IgD-negative memory B cell (primary cell): ENCODE measurements around the gene ODAM. TPM values are rescaled to one million over a fixed set of nuclear protein-coding genes. Genes with fewer than 3 reads are reported as not detected.
"Not testable (repeated sequence)": the region's sequence is repeated elsewhere in the genome, so short reads cannot be mapped to it uniquely, and the experiment has no call there.

Experiments
- H3K27ac Mint-ChIP-seq, 3 donors: one replicate each; pipeline ENCODE4 v1.8.0; 2020 to 2022; ENCODE audit warnings: mild to moderate bottlenecking in 3 of 3, mixed read lengths in 3 of 3, moderate library complexity in 1 of 3
- H3K27me3 Mint-ChIP-seq: one replicate; pipeline ENCODE4 v1.8.0; 2021; ENCODE audit warnings: mixed read lengths
- H3K36me3 Mint-ChIP-seq: one replicate; pipeline ENCODE4 v1.8.0; 2020; ENCODE audit warnings: mild to moderate bottlenecking, mixed read lengths
- H3K4me1 Mint-ChIP-seq, 3 donors: one replicate each; pipeline ENCODE4 v1.8.0; 2020 to 2022; ENCODE audit warnings: mixed read lengths in 3 of 3, mild to moderate bottlenecking in 1 of 3
- H3K4me3 Mint-ChIP-seq, 4 donors: one replicate each; pipeline ENCODE4 v1.8.0; 2020 to 2022; ENCODE audit warnings: mild to moderate bottlenecking in 4 of 4, mixed read lengths in 4 of 4, moderate library complexity in 3 of 4
- H3K9me3 Mint-ChIP-seq, 3 donors: one replicate each; pipeline ENCODE4 v1.8.0; 2020 to 2021; ENCODE audit warnings: mixed read lengths in 3 of 3, mild to moderate bottlenecking in 1 of 3
- polyA plus RNA-seq: library from polyadenylated mRNA; unstranded; fragments of 300-500 nt; fragmentation: Illumina TruSeq; gene quantifications from one replicate; pipeline ENCODE4 v1.2.3, GENCODE V29; 2021

The ODAM gene
- polyA plus RNA-seq, 1 donor from 2014 or later: not detected

GRCh38 chr4:70192895-70193294, 2.6 kb upstream of the ODAM start:
- no peak overlapping the region for H3K27ac Mint-ChIP-seq

DNA sequence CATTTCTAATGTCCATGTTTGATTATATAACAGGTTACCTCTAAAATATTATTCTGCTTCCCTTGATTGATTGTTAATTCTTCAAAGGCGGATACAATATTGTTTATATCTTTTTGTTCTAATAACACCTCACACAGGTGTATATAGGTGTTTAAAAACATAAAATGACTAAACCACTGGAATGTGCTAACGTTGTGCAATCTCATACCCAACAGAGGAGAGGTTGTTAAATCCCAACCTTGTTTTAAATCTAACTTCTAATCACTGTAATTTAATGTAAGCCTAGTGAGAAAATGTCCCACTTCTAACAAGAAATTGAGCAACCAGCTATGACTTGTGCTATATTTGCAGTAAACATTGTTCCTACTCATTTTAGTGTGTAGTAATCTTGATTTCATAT, 1.3 kb downstream of the ODAM start:
- no peaks in the 10 kb centered on the region for H3K4me1 Mint-ChIP-seq
- H3K27me3 Mint-ChIP-seq: no peaks in the 10 kb centered on the region
- no peaks in the 10 kb centered on the region for H3K9me3 Mint-ChIP-seq
- H3K4me3 Mint-ChIP-seq: no peak overlapping the region
- no peaks in the 10 kb centered on the region for H3K36me3 Mint-ChIP-seq
- no peak overlapping the region for H3K27ac Mint-ChIP-seq

More at GRCh38 chr4:70192895-70193294, 2.6 kb upstream of the ODAM start:
- Mint-ChIP-seq H3K4me3 (no peak overlapping the region), H3K36me3 (no peaks in the 10 kb centered on the region), H3K4me1 (no peaks in the 10 kb centered on the region), H3K9me3 (peaks cover 0 to 4% (median 0%) of the 10 kb centered on the region in 3 donors), H3K27me3 (no peaks in the 10 kb centered on the region)

DNA sequence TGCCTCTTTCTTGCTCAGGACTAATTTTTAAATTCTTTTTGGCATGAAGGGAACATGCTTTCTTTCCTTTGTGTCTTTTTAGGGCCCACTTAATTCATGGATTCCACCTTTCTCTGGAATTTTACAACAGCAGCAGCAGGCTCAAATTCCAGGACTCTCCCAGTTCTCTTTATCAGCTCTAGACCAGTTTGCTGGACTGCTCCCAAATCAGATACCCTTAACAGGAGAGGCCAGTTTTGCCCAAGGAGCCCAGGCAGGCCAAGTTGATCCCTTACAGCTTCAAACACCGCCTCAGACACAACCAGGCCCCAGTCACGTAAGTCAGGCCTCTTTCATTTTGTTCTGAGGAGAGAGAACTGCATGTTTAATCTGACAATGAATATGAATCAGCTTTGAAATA, 2.3 kb downstream of the ODAM start:
- Mint-ChIP-seq H3K36me3 (no peaks in the 10 kb centered on the region), H3K27me3 (no peaks in the 10 kb centered on the region), H3K9me3 (no peaks in the 10 kb centered on the region), H3K27ac (no peak overlapping the region), H3K4me3 (no peak overlapping the region), H3K4me1 (no peaks in the 10 kb centered on the region)

- Mint-ChIP-seq H3K9me3 (peaks cover 0 to 3% (median 0%) of the 10 kb centered on the region in 3 donors), H3K4me3 (no peak overlapping the region), H3K4me1 (no peaks in the 10 kb centered on the region), H3K27me3 (no peaks in the 10 kb centered on the region), H3K36me3 (no peaks in the 10 kb centered on the region), H3K27ac (no peak overlapping the region)
Observed at GRCh38 chr4:70203601-70204000, 8.1 kb downstream of the ODAM start.

DNA sequence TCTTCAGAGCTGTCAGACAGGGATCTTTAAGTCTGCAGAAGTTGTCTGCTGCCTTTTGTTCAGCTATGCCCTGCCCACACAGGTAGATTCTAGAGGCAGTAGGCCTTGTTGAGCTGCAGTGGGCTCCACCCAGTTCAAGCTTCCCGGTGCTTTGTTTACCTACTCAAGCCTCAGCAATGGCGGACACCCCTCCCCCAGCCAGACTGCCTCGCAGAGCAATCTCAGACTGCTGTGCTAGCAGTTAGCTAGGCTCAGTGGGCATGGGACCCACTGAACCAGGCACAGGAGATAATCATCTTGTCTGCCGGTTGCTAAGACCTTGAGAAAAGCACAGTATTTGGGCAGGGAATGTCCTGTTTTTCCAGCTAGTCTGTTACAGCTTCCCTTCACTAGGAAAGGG, 17.2 kb downstream of the ODAM start:
- not testable (repeated sequence) for H3K27ac Mint-ChIP-seq, H3K4me3 Mint-ChIP-seq, H3K36me3 Mint-ChIP-seq, H3K27me3 Mint-ChIP-seq, H3K4me1 Mint-ChIP-seq, H3K9me3 Mint-ChIP-seq

GRCh38 chr4:70216109-70216508, 20.6 kb downstream of the ODAM start:
- H3K4me3 Mint-ChIP-seq, H3K4me1 Mint-ChIP-seq, H3K9me3 Mint-ChIP-seq, H3K27ac Mint-ChIP-seq, H3K36me3 Mint-ChIP-seq, H3K27me3 Mint-ChIP-seq: not testable (repeated sequence)

GRCh38 chr4:70216550-70216949, 21.0 kb downstream of the ODAM start:
- H3K36me3 Mint-ChIP-seq, H3K4me3 Mint-ChIP-seq, H3K27ac Mint-ChIP-seq, H3K9me3 Mint-ChIP-seq, H3K4me1 Mint-ChIP-seq, H3K27me3 Mint-ChIP-seq: not testable (repeated sequence)

- not testable (repeated sequence) for H3K9me3 Mint-ChIP-seq, H3K27me3 Mint-ChIP-seq, H3K27ac Mint-ChIP-seq, H3K4me3 Mint-ChIP-seq, H3K36me3 Mint-ChIP-seq, H3K4me1 Mint-ChIP-seq
Observed at GRCh38 chr4:70221389-70221788, 25.9 kb downstream of the ODAM start.

GRCh38 chr4:70221818-70222217, 26.3 kb downstream of the ODAM start:
- not testable (repeated sequence) for H3K4me3 Mint-ChIP-seq, H3K27me3 Mint-ChIP-seq, H3K9me3 Mint-ChIP-seq, H3K4me1 Mint-ChIP-seq, H3K36me3 Mint-ChIP-seq, H3K27ac Mint-ChIP-seq

GRCh38 chr4:70225824-70226223, 30.3 kb downstream of the ODAM start, which contains the start of gene FDCSP:
FDCSP (plus strand) TSS chr4:70226124; CDS start chr4:70231195, 5,071 bp downstream.
- Mint-ChIP-seq H3K4me3 (no peak within 1 kb of the TSS), H3K27ac (peak within 1 kb of the TSS in 1 of 3 donors; percentile 51), H3K9me3 (peaks cover 0 to 4% (median 3%) of the 10 kb centered on the region in 3 donors), H3K27me3 (no peaks in the 10 kb centered on the region), H3K36me3 (no peaks in the 10 kb centered on the region), H3K4me1 (no peaks in the 10 kb centered on the region)

GRCh38 chr4:70236125-70236524, 40.6 kb downstream of the ODAM start:
- H3K27me3 Mint-ChIP-seq: no peaks in the 10 kb centered on the region
- H3K4me3 Mint-ChIP-seq: no peak overlapping the region
- H3K4me1 Mint-ChIP-seq: no peaks in the 10 kb centered on the region
- H3K9me3 Mint-ChIP-seq: no peaks in the 10 kb centered on the region
- H3K36me3 Mint-ChIP-seq: no peaks in the 10 kb centered on the region
- H3K27ac Mint-ChIP-seq: no peak overlapping the region

DNA sequence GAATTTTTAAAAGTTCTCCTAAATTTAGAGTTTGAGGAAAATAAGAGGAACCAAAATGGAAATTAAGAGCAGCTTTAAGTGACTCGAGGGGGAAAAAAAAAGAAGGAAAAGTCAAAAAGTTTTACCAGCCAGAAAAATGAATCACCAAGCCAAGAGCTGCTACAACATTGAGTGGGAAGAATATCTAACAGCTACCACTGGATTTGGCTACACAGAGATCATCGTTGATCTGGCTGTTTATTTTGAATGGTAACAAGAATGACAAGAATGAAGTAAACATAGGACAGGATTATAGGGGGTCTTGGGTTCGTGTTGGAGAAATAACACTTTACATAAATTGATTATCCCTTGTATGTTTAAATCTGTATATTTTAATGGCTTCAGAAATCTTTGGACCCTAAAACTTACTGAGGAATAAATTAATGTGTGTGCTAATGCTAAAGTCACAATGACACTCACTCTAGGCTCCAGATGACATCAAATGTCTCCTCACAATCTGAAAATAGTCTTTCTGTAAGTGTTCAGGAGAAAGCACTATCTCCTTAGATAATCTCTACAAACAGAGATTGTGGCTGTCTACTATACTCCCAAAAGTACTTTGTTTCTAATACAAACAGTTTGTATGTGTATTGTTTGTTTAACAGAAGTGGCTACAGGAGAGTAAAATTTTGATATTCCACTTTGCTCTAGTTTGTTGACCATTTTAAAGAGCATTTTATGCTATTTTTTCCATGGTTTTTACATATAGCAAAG, 43.8 kb downstream of the ODAM start:
- Mint-ChIP-seq H3K27me3 (no peaks in the 10 kb centered on the region), H3K36me3 (no peaks in the 10 kb centered on the region), H3K4me1 (no peaks in the 10 kb centered on the region), H3K9me3 (no peaks in the 10 kb centered on the region), H3K27ac (no peak overlapping the region), H3K4me3 (no peak overlapping the region)

DNA sequence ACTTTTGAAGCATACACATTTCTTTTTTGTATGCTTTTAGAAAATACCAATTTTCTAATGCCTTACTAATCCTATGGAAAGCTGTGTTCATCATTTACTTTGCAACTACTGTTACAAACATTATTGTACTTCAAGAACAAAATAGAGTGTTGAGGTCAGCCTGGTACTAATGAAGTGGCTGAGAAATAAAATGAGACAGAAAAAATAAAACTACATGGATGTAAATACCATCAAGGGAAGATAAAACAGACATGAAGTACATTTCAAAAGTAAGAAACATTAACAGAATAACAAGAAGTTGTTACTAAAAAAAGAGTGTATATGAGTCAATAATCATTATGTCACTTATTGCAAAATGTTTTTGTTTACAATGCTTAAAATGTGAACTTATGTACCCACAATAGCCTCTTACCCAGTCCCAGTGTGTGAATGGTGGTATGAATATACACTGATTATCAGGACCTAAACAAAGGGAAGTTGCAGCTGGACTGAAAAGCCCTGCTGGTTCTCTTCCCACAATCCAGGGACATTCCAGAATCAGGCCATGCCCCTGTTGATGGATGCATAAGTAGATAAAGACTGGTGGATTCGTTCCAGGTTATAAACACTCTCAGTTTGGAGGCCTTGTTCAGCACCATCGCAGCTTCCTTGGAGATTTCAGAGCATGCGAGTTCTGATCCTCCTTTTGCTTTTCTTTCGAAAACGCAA, 44.5 kb downstream of the ODAM start:
- no peaks in the 10 kb centered on the region for H3K36me3 Mint-ChIP-seq
- H3K4me3 Mint-ChIP-seq: no peak overlapping the region
- H3K27me3 Mint-ChIP-seq: no peaks in the 10 kb centered on the region
- H3K27ac Mint-ChIP-seq: no peak overlapping the region
- no peaks in the 10 kb centered on the region for H3K9me3 Mint-ChIP-seq
- H3K4me1 Mint-ChIP-seq: no peaks in the 10 kb centered on the region

DNA sequence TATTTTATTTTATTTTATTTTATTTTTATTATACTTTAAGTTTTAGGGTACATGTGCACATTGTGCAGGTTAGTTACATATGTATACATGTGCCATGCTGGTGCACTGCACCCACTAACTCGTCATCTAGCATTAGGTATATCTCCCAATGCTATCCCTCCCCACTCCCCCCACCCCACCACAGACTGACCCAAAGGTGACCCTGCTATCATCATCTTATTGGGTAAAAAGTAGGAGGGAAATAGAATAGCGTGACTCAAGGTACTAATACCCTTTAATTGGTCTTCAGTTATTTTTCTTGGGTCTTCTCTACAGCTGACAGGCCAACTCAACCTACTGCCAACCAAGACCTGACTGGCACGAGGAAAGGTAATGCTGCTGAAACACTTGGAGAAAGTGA, 46.8 kb downstream of the ODAM start, which contains the start of gene CSN3:
CSN3 (plus strand) TSS at position 301 of the 400 bp plus-strand sequence. CDS start 2,223 bp downstream, outside the sequence.
- H3K27me3 Mint-ChIP-seq, H3K36me3 Mint-ChIP-seq, H3K9me3 Mint-ChIP-seq, H3K4me3 Mint-ChIP-seq, H3K4me1 Mint-ChIP-seq, H3K27ac Mint-ChIP-seq: not testable (repeated sequence)

DNA sequence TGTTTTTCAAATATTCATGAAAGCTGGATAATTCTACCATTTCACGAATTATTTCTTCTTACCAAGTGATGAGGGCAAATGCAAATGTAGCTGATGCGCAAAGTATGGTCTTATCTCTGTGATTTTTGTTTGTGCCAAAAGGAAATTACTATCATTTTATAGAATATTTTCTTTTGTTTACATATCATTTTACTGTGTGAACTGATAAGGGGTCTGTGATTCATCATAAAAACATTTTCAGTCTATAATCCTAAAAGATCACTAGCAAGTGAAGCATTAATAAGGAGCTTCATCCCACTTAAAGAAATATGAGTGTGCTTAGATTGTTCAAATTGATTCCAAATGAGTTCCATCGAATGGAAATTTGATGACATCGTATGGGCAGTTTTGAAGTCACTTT, 47.6 kb downstream of the ODAM start:
- H3K9me3 Mint-ChIP-seq: no peaks in the 10 kb centered on the region
- no peak overlapping the region for H3K27ac Mint-ChIP-seq
- no peaks in the 10 kb centered on the region for H3K36me3 Mint-ChIP-seq
- H3K4me1 Mint-ChIP-seq: no peaks in the 10 kb centered on the region
- H3K27me3 Mint-ChIP-seq: no peaks in the 10 kb centered on the region
- no peak overlapping the region for H3K4me3 Mint-ChIP-seq
